T1000 (cell line): ENCODE data around the gene ABHD4.
"Not testable (repeated sequence)": the region's sequence is repeated elsewhere in the genome, so short reads cannot be mapped to it uniquely, and the experiment has no call there.

Experiments used
- DNase-seq: peaks from one replicate; lab custom pipeline; 2025; ENCODE audit warnings: mixed read lengths; lab: John Stamatoyannopoulos, UW

The ABHD4 gene

GRCh38 chr14:22589096-22589839 is 8.8 kb upstream of the ABHD4 start, which contains the start of gene DAD1:
TSS of gene DAD1 (minus strand) at chr14:22589224. CDS start at chr14:22589157, 67 bp downstream.
- DNase-seq = peak; percentile 98

GRCh38 chr14:22593189-22593588 is 4.9 kb upstream of the ABHD4 start:
- no peak for DNase-seq

GRCh38 chr14:22593601-22594000 is 4.5 kb upstream of the ABHD4 start:
- DNase-seq = no peak

DNA sequence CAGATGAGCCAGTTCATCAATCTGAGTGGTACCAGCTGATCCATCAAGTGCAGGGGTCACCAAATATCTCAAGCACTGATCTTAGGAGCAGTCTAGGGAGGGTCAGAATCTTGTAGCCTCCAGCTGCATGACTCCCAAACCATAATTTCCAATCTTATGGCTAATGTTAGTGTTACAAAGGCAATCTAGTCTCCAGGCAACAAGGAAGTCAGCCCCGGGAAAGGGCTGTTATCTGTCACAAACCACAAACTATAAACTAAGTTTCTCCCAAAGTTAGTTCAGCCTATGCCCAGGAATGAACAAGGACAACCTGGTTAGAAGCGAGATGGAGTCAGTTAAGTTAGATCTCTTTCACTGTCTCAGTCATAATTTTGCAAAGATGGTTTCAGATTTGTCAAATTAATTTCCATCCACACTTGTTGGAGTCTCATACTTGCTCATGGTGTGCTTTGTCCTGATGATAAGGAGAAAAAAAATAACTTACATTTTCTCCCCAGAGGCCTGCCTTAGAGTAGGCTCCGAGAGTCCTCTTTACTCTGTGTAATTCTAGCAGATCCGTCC is 3.9 kb upstream of the ABHD4 start:
- no peak for DNase-seq

DNA sequence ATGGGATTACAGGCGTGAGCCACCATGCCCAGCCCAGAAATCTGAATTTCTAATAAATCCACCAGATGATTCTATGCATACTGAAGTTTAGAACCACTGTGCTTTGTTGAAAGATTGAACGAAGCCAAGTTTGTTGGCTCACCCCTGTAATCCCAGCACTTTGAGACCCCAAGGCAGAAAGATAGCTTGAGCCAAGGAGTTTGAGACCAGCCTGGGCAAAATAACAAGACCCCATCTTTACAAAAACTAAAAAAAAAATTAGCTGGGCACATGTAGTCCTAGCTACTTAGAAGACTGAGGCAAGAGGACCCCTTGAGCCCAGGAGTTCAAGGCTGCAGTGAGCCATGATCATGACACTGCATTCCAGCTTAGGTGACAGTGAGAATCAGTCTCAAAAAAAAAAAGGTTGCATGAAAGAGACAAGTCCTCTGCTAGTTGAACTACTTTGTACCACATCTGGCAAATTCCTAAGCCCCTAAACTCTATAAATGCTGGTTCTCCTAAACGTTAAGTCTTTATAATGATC is 1.7 kb upstream of the ABHD4 start:
- DNase-seq = no peak

- DNase-seq = no peak
These were observed 835 bp upstream of the ABHD4 start for GRCh38 chr14:22597265-22597664.

DNA sequence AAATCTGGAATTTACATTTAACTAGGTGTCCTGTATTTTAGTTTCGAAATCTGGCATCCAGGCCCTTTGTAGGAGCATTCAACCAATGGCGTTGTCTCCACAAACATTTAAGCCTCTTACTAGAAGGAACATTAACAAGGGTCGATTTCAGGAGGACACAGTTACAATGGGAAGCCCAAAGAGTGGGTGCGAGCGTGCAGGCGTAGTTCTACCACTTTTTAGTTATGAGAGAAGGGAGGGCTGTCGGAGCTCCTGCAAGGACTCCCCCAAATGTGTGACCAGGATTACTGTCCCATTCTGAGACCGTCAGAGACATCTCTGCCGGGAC is 365 bp upstream of the ABHD4 start:
- DNase-seq = no peak

- DNase-seq = no peak
These were observed 770 bp downstream of the ABHD4 start for GRCh38 chr14:22598896-22599244.

- DNase-seq = no peak
These were observed 1.2 kb downstream of the ABHD4 start for GRCh38 chr14:22599349-22599748.

DNA sequence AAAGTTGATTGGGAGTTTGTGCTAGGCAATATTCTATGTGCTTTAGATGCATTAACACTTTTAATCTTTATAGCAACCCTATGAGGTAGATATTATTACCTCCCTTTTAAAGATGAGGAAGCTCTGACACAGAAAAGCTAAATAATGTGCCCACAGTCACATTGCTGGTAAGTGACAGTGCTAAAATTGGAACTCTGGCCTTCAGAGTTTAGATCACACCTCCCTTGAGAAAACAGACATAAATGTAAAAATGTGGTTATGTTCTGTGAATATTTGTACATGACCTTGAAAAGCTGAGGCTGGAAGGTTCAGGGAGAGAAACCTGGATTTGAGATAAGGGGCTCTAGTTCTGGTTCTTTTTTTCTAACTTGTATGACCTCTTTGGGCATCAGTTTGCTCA is 1.9 kb downstream of the ABHD4 start:
- no peak for DNase-seq

- DNase-seq = no peak
These were observed 3.4 kb downstream of the ABHD4 start for GRCh38 chr14:22601456-22601855.

- no peak for DNase-seq
These were observed 3.9 kb downstream of the ABHD4 start for GRCh38 chr14:22601996-22602395.

- no peak for DNase-seq
These were observed 4.8 kb downstream of the ABHD4 start for GRCh38 chr14:22602862-22603261.

DNA sequence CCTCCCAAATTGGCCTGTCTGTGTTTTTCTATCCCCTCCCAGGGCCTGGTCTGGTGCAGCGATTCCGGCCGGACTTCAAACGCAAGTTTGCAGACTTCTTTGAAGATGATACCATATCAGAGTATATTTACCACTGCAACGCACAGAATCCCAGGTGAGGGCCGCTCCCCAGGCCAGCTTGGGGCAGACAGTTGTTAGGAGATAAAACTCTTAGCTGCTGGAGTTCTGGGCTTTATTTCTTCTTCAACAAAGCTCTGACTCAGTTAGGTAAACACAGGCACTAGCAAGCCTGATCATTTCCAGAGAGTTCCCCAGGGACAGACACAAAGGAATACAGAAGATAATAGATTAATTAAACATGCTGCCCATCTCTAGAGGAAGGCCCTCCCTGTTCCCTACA is 8.3 kb downstream of the ABHD4 start:
- DNase-seq = no peak

- DNase-seq = no peak
These were observed 9.2 kb downstream of the ABHD4 start for GRCh38 chr14:22607291-22607690.

DNA sequence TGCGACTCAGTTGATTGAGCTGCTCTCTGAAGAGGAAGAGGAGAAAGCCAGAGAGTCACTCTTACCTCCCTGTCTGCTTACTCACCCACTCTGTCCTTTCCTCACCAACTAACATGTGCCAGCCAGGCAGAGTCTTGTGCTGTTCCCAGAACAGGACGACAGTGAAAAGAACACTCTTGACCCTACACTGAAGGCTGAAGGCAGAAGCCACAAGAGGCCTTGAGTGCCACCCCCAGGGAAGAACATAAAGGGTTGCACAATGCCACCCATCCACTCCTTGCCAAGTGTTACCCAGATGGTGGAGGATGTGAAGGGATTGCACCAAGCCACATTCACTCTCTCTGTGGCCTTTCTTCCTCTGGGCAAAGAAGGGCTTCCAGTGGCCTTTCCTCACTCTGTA is 12.8 kb downstream of the ABHD4 start:
- DNase-seq = no peak

DNA sequence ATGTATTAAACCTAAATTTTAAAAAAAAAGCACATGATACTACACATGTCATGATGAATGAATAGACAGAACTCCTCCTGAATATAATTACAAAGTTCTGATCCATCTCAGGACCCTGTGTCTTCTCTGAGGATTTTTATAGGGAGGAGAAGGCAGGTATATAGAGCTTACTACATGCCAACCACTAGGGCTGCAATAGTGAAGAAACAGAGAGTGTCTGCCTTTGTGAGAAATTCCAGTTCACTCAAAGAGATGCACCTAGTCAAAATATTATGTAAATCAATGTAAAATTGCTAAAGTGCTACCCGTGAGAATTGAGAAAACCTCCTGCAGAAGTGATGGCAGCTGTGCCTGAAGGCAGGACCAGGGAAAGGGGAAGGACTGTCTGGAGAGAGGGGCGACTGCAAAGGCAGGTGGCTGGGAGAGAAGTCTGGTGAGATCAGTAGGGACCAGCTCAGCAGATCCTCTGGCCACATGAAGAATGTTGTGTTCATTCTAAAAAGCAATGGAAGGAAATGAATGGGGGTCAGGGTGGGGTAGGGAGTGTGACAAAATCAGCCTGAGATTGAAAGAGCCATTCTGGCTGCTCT is 15.1 kb downstream of the ABHD4 start:
- DNase-seq = no peak

DNA sequence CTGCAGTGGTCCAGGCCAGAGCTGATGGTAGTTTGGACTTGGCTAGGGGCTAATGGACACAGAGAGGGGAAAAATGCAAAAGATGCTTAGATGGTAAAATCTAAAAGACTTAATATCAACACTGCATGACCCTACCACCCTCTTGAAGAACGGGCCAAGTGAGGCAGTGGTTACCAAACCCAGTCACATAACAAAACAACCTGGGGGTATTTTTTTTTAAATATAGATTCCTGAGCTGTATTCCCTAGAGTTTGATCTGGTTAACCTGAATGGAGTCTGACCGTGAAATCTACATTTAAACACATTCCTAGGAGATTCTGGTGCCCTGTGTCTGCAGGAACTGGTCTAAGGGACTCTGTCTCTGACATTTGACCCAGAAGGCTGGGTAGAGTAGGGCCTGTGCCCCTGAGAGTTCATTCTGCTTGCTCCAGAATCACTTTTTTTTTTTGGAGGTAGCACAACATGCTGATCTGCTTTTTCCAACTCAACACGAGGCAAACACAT is 15.7 kb downstream of the ABHD4 start:
- no peak for DNase-seq

DNA sequence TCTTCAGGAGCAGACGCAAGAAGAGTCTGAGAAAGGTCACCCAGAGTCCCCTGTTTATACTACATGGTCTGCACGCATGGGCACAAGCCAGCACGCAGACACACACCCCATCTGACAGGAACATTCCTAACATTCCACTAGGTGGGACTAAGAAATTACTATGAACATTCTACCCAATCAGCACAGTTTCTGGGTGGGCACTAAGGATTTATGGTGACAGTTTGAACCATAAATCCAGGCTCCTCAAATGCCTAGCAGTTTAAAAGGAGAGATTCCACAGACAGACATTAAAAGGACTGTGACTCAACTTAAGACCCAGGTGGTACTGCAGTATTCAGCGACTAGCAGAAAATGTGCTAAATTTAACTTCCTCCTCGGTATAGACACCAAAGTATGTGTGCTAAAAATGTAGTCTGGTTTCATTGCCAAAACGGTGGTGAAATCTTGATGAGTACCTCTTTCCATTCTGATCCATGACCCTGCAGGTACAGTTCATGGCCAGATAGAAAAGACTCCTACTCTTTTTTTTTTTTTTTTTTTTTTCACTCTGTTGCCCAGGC is 16.2 kb downstream of the ABHD4 start:
- DNase-seq = peak; percentile 85

GRCh38 chr14:22615765-22616164 is 17.7 kb downstream of the ABHD4 start:
- not testable (repeated sequence) for DNase-seq

GRCh38 chr14:22622255-22622654 is 24.2 kb downstream of the ABHD4 start:
- no peak for DNase-seq

DNA sequence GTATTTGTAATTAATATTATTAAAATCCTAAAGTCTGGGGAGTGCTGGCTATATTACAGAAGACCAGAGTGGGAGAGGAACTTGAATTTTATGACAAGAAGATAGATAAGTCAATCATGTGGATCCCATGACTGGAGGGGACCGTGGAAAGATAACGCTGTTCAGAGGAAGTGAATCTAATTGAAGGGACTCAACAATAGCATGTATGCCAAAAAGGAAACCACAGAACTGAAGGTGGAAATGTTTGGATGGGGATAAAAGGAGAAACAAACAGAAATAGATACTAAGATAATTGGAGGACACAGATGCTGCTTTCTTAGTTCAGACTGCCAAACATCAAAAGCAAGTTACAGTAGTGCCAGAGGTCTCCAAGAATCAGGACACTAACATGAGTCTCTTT is 24.9 kb downstream of the ABHD4 start:
- DNase-seq = no peak

- no peak for DNase-seq
These were observed 28.5 kb downstream of the ABHD4 start for GRCh38 chr14:22626590-22626989.
